GM18502 (cell line): ENCODE results near the gene PRKACA.

Experiments
- ATAC-seq: cut with Tn5 transposase; IDR thresholded peaks from one replicate; pipeline ENCODE4 v1.9.1; 2021; ENCODE audit warnings: mild to moderate bottlenecking; ENCODE audit not compliant: unreplicated experiment, poor library complexity

The PRKACA gene

GRCh38 chr19:14117668-14118164 lies at the start of gene PRKACA:
TSS of gene PRKACA (minus strand) at chr19:14117762. CDS start at chr19:14117547, 215 bp downstream.
- ATAC-seq = peak; percentile 92

GRCh38 chr19:14166999-14167575 lies 49.5 kb upstream of the PRKACA start:
- ATAC-seq = no peak

- no peak for ATAC-seq
These were observed 48.6 kb upstream of the PRKACA start for GRCh38 chr19:14165990-14166830.

GRCh38 chr19:14164724-14165493 lies 47.3 kb upstream of the PRKACA start:
- ATAC-seq = no peak

GRCh38 chr19:14164082-14164481 lies 46.5 kb upstream of the PRKACA start:
- no peak for ATAC-seq

GRCh38 chr19:14162871-14163297 lies 45.3 kb upstream of the PRKACA start:
- ATAC-seq = no peak

- ATAC-seq = no peak
These were observed 43.7 kb upstream of the PRKACA start for GRCh38 chr19:14161305-14161704.

- ATAC-seq = no peak
These were observed 42.6 kb upstream of the PRKACA start for GRCh38 chr19:14160017-14160703.

- ATAC-seq = no peak
These were observed 41.5 kb upstream of the PRKACA start for GRCh38 chr19:14159059-14159458.

- no peak for ATAC-seq
These were observed 40.9 kb upstream of the PRKACA start for GRCh38 chr19:14158276-14159023.

GRCh38 chr19:14156971-14157717 lies 39.6 kb upstream of the PRKACA start:
- ATAC-seq = no peak

- no peak for ATAC-seq
These were observed 38.6 kb upstream of the PRKACA start for GRCh38 chr19:14156122-14156521.

GRCh38 chr19:14155371-14155770 lies 37.8 kb upstream of the PRKACA start:
- no peak for ATAC-seq

GRCh38 chr19:14152713-14153112 lies 35.2 kb upstream of the PRKACA start:
- no peak for ATAC-seq

- no peak for ATAC-seq
These were observed 33.5 kb upstream of the PRKACA start for GRCh38 chr19:14150770-14151661.

GRCh38 chr19:14150041-14150769 lies 32.6 kb upstream of the PRKACA start:
- ATAC-seq = no peak

- ATAC-seq = no peak
These were observed 32.0 kb upstream of the PRKACA start for GRCh38 chr19:14149509-14149994.
